HepG2 (cell line): ENCODE results near the gene PRCP. TPM values are rescaled to one million over a fixed set of nuclear protein-coding genes. Genes with fewer than 3 reads are reported as not detected.

Source experiments
- ARHGAP35 ChIP-seq: sonication (generic); formaldehyde crosslinking; IDR thresholded peaks from 2 replicates; pipeline ENCODE4 v1.9.0; 2022; ENCODE audit warnings: mild to moderate bottlenecking, inconsistent platforms, moderate library complexity, missing genetic modification reagents, borderline replicate concordance
- BRD4 ChIP-seq: sonication (generic); formaldehyde crosslinking; IDR thresholded peaks from 2 replicates; pipeline ENCODE4 v1.4.0; 2020; ENCODE audit warnings: missing genetic modification reagents
- ETV6 ChIP-seq: sonication (generic); formaldehyde crosslinking; conservative IDR thresholded peaks from 2 replicates; pipeline ENCODE4 v1.4.0; 2020; ENCODE audit warnings: missing genetic modification reagents
- HCFC1 ChIP-seq: fragments of 150-350 bp; IDR thresholded peaks from 2 replicates; pipeline ENCODE4 v1.6.1; 2014; ENCODE audit warnings: low read depth, low read length
- KLF16 ChIP-seq, 2 experiments: sonication (generic) in 1 of 2; formaldehyde crosslinking in 1 of 2; IDR thresholded peaks; 2 replicates each; pipeline versions ENCODE4 v1.6.1 to v1.8.0; 2016 to 2023; ENCODE audit warnings: missing genetic modification reagents in 2 of 2, missing compliant biosample characterization in 1 of 2
- MBD4 ChIP-seq: IDR thresholded peaks from 2 replicates; pipeline ENCODE4 v1.6.1; 2012; ENCODE audit warnings: low read length, inconsistent platforms, borderline replicate concordance
- PAX8 ChIP-seq: sonication (generic); formaldehyde crosslinking; IDR thresholded peaks from 2 replicates; pipeline ENCODE4 v1.8.0; 2022; ENCODE audit warnings: mild to moderate bottlenecking, missing genetic modification reagents, borderline replicate concordance
- PRPF4 ChIP-seq: fragments of 200-400 bp; formaldehyde crosslinking; IDR thresholded peaks from 2 replicates; pipeline ENCODE4 v1.6.1; 2016; ENCODE audit warnings: low read length, low read depth; ENCODE audit not compliant: poor library complexity, severe bottlenecking
- SIX4 ChIP-seq: sonication (generic); formaldehyde crosslinking; IDR thresholded peaks from 2 replicates; pipeline ENCODE4 v1.4.0; 2020; ENCODE audit warnings: missing genetic modification reagents
- SNAI1 ChIP-seq: sonication (generic); formaldehyde crosslinking; IDR thresholded peaks from 2 replicates; pipeline ENCODE4 v1.5.0; 2020; ENCODE audit warnings: mild to moderate bottlenecking, missing genetic modification reagents, borderline replicate concordance
- THRA ChIP-seq: sonication (generic); formaldehyde crosslinking; IDR thresholded peaks from 2 replicates; pipeline ENCODE4 v1.4.0; 2020; ENCODE audit warnings: missing genetic modification reagents, borderline replicate concordance
- ZNF605 ChIP-seq: sonication (generic); formaldehyde crosslinking; IDR thresholded peaks from 2 replicates; pipeline ENCODE4 v1.8.0; 2022; ENCODE audit warnings: mild to moderate bottlenecking, missing genetic modification reagents
- ZNF777 ChIP-seq: sonication (generic); formaldehyde crosslinking; IDR thresholded peaks from 2 replicates; pipeline ENCODE4 v1.4.0; 2020; ENCODE audit warnings: missing genetic modification reagents
- ZNF891 ChIP-seq: sonication (generic); formaldehyde crosslinking; IDR thresholded peaks from 2 replicates; pipeline ENCODE4 v1.5.0; 2020; ENCODE audit warnings: mild to moderate bottlenecking, missing genetic modification reagents
- ZSCAN31 ChIP-seq: sonication (generic); formaldehyde crosslinking; IDR thresholded peaks from 2 replicates; pipeline ENCODE4 v1.5.0; 2020; ENCODE audit warnings: low read depth, mild to moderate bottlenecking, missing genetic modification reagents
- polyA plus RNA-seq, 8 experiments: library from polyadenylated mRNA; depleted of rRNA in 3 of 8; stranded (reverse) in 7 of 8; unstranded in 1 of 8; fragments of >200 nt; fragmentation: Illumina TruSeq in 4 of 8; extraction: Trizol in 4 of 8; gene quantifications; 2 replicates each; pipeline versions ENCODE4 v1.2.1 to v1.2.3, GENCODE V29; 2011 to 2016; ENCODE audit warnings: low read depth in 4 of 8, missing spikeins in 1 of 8, mixed read lengths in 1 of 8; ENCODE audit not compliant: insufficient read depth in 1 of 8
- total RNA-seq, 5 experiments: library from RNA; depleted of rRNA; stranded (reverse); fragments of >200 nt; fragmentation: Illumina TruSeq; extraction: Trizol; gene quantifications; 2 replicates each; pipeline ENCODE4 v1.2.3, GENCODE V29; 2016; ENCODE audit warnings: low read depth in 1 of 5
- TF ChIP-seq, protein P1 (sequence below): sonication (generic); formaldehyde crosslinking; conservative IDR thresholded peaks from 2 replicates; pipeline ENCODE4 v1.8.1; 2023; ENCODE audit warnings: missing genetic modification reagents
- TF ChIP-seq, protein P2 (sequence below): sonication (generic); formaldehyde crosslinking; IDR thresholded peaks from 2 replicates; pipeline ENCODE4 v1.8.1; 2023; ENCODE audit warnings: mild to moderate bottlenecking, missing genetic modification reagents
- TF ChIP-seq, protein P3 (sequence below): sonication (generic); formaldehyde crosslinking; IDR thresholded peaks from 2 replicates; pipeline ENCODE4 v1.5.0; 2020; ENCODE audit warnings: missing genetic modification reagents
- TF ChIP-seq, protein P4 (sequence below): sonication (generic); formaldehyde crosslinking; IDR thresholded peaks from 2 replicates; pipeline ENCODE4 v1.5.1; 2020; ENCODE audit warnings: missing genetic modification reagents, mild to moderate bottlenecking, borderline replicate concordance

Gene PRCP
- total and polyA plus RNA-seq, 2 of the 13 experiments (the other 11 are each of a cell fraction or from before 2014, with no cell fraction given) = 84.2 to 105 TPM

DNA sequence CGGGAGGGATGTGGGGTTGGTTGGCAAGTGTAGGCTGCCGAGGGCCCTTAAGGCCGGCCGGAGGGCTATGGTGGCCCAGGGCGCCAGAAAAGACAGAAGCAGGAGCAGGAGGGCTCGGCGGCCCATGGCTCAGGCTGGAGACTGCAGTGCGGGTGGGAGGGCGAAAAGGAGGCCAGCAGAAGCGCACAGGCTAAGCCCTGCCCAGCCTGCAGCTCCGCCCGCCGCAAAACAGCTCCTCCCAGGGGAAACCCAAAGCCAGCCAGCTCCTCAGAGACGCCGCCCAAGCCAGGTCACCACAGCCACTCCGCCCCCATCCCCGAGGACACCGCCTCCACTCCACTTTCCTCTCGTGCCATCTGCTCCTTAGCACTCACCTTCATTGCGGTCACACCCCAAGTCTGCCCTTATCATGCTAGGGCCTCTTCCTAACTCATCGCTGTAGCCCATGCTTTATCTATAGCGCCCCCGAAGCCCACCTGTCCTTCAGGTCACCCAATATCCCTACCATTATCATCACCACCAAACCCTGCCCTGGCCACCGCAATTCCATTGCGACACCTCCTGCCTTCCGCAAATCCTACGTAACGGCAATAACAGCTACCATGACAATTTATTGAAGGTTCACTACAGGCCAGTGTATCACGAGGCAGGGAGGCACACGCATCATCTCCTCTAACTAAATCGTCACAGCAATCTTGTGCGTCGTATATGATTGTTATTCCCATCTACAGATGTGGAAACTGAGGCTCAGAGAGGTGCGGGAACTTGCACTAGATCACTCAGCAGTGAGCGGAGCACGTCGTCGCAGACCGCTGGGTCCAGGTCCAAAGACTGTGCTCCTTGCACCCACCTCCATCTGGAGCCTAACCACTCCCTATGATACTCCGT is at the start of gene PRCP (continued):
- TF ChIP-seq, protein P1, sequence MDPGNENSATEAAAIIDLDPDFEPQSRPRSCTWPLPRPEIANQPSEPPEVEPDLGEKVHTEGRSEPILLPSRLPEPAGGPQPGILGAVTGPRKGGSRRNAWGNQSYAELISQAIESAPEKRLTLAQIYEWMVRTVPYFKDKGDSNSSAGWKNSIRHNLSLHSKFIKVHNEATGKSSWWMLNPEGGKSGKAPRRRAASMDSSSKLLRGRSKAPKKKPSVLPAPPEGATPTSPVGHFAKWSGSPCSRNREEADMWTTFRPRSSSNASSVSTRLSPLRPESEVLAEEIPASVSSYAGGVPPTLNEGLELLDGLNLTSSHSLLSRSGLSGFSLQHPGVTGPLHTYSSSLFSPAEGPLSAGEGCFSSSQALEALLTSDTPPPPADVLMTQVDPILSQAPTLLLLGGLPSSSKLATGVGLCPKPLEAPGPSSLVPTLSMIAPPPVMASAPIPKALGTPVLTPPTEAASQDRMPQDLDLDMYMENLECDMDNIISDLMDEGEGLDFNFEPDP = no peak
- TF ChIP-seq THRA (CRISPR knock-in tag) (0 out of 2 replicates have a peak, but pooled peaks have one; percentile 8), ETV6 (CRISPR knock-in tag) (no peak), PAX8 (CRISPR knock-in tag) (no peak), SIX4 (CRISPR knock-in tag) (no peak; the same call in 1 of the 2 replicates), SNAI1 (CRISPR knock-in tag) (peak; percentile 79), ZNF777 (CRISPR knock-in tag) (peak; percentile 47; the same call in 1 of the 2 replicates), KLF16 (CRISPR knock-in tag; IDR thresholded peaks at IDR 0.05) (0 out of 4 replicates have a peak, but pooled peaks of 1 of the 2 experiments have one; percentile 48), BRD4 (CRISPR knock-in tag) (0 out of 2 replicates have a peak, but pooled peaks have one; percentile 18), ARHGAP35 (CRISPR knock-in tag) (peak; percentile 94), ZNF605 (peak; percentile 89; the same call in 1 of the 2 replicates), ZNF891 (CRISPR knock-in tag) (peak; percentile 79; the same call in 1 of the 2 replicates), ZSCAN31 (CRISPR knock-in tag) (peak; percentile 57; the same call in 1 of the 2 replicates), MBD4 (no peak), HCFC1 (no peak), PRPF4 (no peak)
- TF ChIP-seq, protein P2, sequence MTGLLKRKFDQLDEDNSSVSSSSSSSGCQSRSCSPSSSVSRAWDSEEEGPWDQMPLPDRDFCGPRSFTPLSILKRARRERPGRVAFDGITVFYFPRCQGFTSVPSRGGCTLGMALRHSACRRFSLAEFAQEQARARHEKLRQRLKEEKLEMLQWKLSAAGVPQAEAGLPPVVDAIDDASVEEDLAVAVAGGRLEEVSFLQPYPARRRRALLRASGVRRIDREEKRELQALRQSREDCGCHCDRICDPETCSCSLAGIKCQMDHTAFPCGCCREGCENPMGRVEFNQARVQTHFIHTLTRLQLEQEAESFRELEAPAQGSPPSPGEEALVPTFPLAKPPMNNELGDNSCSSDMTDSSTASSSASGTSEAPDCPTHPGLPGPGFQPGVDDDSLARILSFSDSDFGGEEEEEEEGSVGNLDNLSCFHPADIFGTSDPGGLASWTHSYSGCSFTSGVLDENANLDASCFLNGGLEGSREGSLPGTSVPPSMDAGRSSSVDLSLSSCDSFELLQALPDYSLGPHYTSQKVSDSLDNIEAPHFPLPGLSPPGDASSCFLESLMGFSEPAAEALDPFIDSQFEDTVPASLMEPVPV = peak; percentile 69
- TF ChIP-seq, protein P3, sequence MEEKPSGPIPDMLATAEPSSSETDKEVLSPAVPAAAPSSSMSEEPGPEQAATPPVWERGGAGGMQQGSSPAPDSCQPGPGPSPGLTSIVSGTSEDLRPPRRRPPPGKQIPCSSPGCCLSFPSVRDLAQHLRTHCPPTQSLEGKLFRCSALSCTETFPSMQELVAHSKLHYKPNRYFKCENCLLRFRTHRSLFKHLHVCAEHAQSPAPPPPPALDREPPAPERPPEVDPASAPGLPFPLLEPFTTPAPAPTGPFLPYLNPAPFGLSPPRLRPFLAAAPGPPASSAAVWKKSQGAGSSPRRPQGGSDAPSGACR (CRISPR knock-in tag) = peak; percentile 47; the same call in 1 of the 2 replicates
- TF ChIP-seq, protein P4, sequence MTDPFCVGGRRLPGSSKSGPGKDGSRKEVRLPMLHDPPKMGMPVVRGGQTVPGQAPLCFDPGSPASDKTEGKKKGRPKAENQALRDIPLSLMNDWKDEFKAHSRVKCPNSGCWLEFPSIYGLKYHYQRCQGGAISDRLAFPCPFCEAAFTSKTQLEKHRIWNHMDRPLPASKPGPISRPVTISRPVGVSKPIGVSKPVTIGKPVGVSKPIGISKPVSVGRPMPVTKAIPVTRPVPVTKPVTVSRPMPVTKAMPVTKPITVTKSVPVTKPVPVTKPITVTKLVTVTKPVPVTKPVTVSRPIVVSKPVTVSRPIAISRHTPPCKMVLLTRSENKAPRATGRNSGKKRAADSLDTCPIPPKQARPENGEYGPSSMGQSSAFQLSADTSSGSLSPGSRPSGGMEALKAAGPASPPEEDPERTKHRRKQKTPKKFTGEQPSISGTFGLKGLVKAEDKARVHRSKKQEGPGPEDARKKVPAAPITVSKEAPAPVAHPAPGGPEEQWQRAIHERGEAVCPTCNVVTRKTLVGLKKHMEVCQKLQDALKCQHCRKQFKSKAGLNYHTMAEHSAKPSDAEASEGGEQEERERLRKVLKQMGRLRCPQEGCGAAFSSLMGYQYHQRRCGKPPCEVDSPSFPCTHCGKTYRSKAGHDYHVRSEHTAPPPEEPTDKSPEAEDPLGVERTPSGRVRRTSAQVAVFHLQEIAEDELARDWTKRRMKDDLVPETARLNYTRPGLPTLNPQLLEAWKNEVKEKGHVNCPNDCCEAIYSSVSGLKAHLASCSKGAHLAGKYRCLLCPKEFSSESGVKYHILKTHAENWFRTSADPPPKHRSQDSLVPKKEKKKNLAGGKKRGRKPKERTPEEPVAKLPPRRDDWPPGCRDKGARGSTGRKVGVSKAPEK = peak; percentile 17; the same call in 1 of the 2 replicates
